ENCODE data around the gene EPHA5. TPM values are rescaled to one million over a fixed set of nuclear protein-coding genes. Genes with fewer than 3 reads are reported as not detected.

The EPHA5 gene
- total RNA-seq, 1 experiment from 2014 or later = not detected

- ChIA-PET POLR2A (no interaction called here), RAD21 (ENCODE audit: low non-redundant PET in 1 of 2, low total read pairs in 2 of 2, uncharacterized antibody in 2 of 2, unreplicated experiment in 2 of 2) (no interaction called here), CTCF (no interaction called here)
- BruUV-seq (replicated peaks) = no TSS peak
- Histone ChIP-seq H3K4me2 (ENCODE audit: low read length) (no peak overlapping the region), H3K36me3 (ENCODE audit: control insufficient read depth in 1 of 2, insufficient read depth in 2 of 2, low read length in 2 of 2) (no peaks in the 10 kb centered on the region), H3K9me3 (ENCODE audit: control insufficient read depth in 1 of 2, insufficient read depth in 1 of 2, low read depth in 1 of 2, low read length in 2 of 2) (peaks cover 6 to 24% of the 10 kb centered on the region in 2 experiments; a peak in 3 of 4 replicates), H2AFZ (ENCODE audit: low read depth, low read length, poor library complexity, severe bottlenecking) (no peak overlapping the region), H4K20me1 (ENCODE audit: insufficient read depth) (no peaks in the 10 kb centered on the region), H3K4me1 (ENCODE audit: control insufficient read depth in 1 of 2, insufficient read depth in 2 of 2, low read length in 2 of 2) (no peaks in the 10 kb centered on the region), H3K9ac (ENCODE audit: low read length) (no peak overlapping the region), H3K27me3 (ENCODE audit: insufficient read depth, low read length) (no peaks in the 10 kb centered on the region), H3K79me2 (ENCODE audit: insufficient read depth, low read length) (no peaks in the 10 kb centered on the region), H3K27ac (ENCODE audit: low read depth, low read length) (no peak overlapping the region), H3K9me2 (ENCODE audit: insufficient read depth) (no peaks in the 10 kb centered on the region), H3K4me3 (replicated peaks in 1 of 2; ENCODE audit: low read depth in 1 of 2, low read length in 2 of 2) (no peak overlapping the region)
- no peak for TF ChIP-seq CBX3 (IDR thresholded peaks at IDR 0.05; ENCODE audit: low read depth)
- TF ChIP-seq ZFX (IDR thresholded peaks at IDR 0.05) = no peak
- no peak for TF ChIP-seq ATF3 (IDR thresholded peaks at IDR 0.05)
- no peak for TF ChIP-seq RAD21 (IDR thresholded peaks at IDR 0.05; ENCODE audit: low read depth)
- TF ChIP-seq SIN3A (IDR thresholded peaks at IDR 0.05; ENCODE audit: low read depth) = no peak
- no peak for TF ChIP-seq EZH2phosphoT487 (IDR thresholded peaks at IDR 0.05; ENCODE audit: borderline replicate concordance)
- no peak for TF ChIP-seq CEBPB (IDR thresholded peaks at IDR 0.05; ENCODE audit: low read depth)
- no peak for TF ChIP-seq POLR2A (IDR thresholded peaks at IDR 0.05; ENCODE audit: borderline replicate concordance, extremely low read depth, insufficient read depth, insufficient read length)
- TF ChIP-seq MAX (IDR thresholded peaks at IDR 0.05) = no peak
- TF ChIP-seq SP1 (IDR thresholded peaks at IDR 0.05; ENCODE audit: low read depth) = no peak
- TF ChIP-seq SRF (IDR thresholded peaks at IDR 0.05; ENCODE audit: low read depth) = no peak
- no peak for TF ChIP-seq JUND (IDR thresholded peaks at IDR 0.05)
- no peak for TF ChIP-seq CTCF (IDR thresholded peaks at IDR 0.05 in 2 of 3, conservative IDR thresholded peaks at IDR 0.05 in 1 of 3; ENCODE audit: borderline replicate concordance in 1 of 3, insufficient read depth in 1 of 3, low read depth in 2 of 3, low read length in 2 of 3)
- TF ChIP-seq REST (IDR thresholded peaks at IDR 0.05; ENCODE audit: low read depth) = no peak
- no peak for TF ChIP-seq ELF1 (IDR thresholded peaks at IDR 0.05; ENCODE audit: borderline replicate concordance, low read depth)
- no peak for TF ChIP-seq ZNF274 (IDR thresholded peaks at IDR 0.05; ENCODE audit: low read depth, low read length)
- TF ChIP-seq EGR1 (IDR thresholded peaks at IDR 0.05; ENCODE audit: low read depth) = no peak
- intact Hi-C loops (cut with micrococcal nuclease) = no loop called here
- ATAC-seq (no peak), DNase-seq (ENCODE audit: low read depth, low spot score) (no peak)
Measured at GRCh38 chr4:65316534-65316933, 353.8 kb downstream of the EPHA5 start.

All from HCT116 (cell line).